Gastrocnemius medialis (tissue), 4 donors: ENCODE data around the gene GFOD1.

Experiments
- POLR2A ChIP-seq, 2 donors: fragments of 450-650 bp; IDR thresholded peaks; one replicate each; pipeline ENCODE4 v1.6.1; 2017; ENCODE audit warnings: antibody characterized with exemption in 2 of 2, mild to moderate bottlenecking in 2 of 2, moderate library complexity in 2 of 2
- TF ChIP-seq, protein P1 (sequence below), 5 experiments: fragments of 450-650 bp in 3 of 5; fragments of 200-600 bp in 2 of 5; sonication (generic) in 2 of 5; IDR thresholded peaks in 4 of 5; conservative IDR thresholded peaks in 1 of 5; 1 replicate in 4 of 5; 2 replicates in 1 of 5; pipeline ENCODE4 v1.5.1; 2016 to 2019; ENCODE audit warnings: antibody characterized with exemption in 5 of 5, mild to moderate bottlenecking in 3 of 5, moderate library complexity in 3 of 5

DNA sequence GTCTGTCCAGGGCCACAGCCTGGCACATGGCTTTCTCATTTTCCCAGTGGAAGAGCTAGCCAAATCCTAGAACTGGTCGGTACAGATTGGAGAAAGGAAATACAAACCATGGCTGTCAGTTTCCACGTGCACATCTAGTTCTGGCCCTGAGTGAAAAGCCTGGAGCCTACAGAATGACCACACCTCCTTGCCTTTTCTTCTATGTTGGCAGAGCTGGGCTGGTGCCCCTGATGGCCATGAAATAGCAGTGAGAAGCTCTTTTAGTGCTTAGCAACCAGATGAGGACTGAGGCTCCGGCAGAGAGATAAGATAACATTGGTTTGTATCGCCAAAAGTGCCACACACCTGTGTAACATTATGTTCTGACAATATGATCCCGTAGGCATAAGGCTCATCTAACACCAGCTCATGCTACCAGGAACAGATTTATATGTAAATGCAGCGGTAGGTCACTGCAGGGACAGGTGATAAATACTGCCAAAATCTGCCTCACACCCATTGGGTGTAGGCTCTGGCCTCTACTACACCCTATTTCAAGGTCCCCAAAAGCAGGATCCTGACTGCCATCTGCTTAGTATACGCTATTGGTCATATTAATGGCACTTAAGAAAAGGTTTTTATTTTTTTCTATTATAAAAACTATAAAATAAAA is 119.2 kb downstream of the GFOD1 start:
- TF ChIP-seq, protein P1, sequence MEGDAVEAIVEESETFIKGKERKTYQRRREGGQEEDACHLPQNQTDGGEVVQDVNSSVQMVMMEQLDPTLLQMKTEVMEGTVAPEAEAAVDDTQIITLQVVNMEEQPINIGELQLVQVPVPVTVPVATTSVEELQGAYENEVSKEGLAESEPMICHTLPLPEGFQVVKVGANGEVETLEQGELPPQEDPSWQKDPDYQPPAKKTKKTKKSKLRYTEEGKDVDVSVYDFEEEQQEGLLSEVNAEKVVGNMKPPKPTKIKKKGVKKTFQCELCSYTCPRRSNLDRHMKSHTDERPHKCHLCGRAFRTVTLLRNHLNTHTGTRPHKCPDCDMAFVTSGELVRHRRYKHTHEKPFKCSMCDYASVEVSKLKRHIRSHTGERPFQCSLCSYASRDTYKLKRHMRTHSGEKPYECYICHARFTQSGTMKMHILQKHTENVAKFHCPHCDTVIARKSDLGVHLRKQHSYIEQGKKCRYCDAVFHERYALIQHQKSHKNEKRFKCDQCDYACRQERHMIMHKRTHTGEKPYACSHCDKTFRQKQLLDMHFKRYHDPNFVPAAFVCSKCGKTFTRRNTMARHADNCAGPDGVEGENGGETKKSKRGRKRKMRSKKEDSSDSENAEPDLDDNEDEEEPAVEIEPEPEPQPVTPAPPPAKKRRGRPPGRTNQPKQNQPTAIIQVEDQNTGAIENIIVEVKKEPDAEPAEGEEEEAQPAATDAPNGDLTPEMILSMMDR (IDR thresholded peaks at IDR 0.05 in 4 of 5, conservative IDR thresholded peaks at IDR 0.05 in 1 of 5) = no peak
- no peak for TF ChIP-seq POLR2A (IDR thresholded peaks at IDR 0.05)
